ENCODE results near the gene TMEM130. TPM values are rescaled to one million over a fixed set of nuclear protein-coding genes. Genes with fewer than 3 reads are reported as not detected.

The TMEM130 gene
- total and polyA plus RNA-seq, 10 of the 15 experiments (the other 5 are each of a cell fraction or from before 2014, with no cell fraction given), result 0.04 to 0.15 (median 0.11) TPM; not detected in 7

DNA sequence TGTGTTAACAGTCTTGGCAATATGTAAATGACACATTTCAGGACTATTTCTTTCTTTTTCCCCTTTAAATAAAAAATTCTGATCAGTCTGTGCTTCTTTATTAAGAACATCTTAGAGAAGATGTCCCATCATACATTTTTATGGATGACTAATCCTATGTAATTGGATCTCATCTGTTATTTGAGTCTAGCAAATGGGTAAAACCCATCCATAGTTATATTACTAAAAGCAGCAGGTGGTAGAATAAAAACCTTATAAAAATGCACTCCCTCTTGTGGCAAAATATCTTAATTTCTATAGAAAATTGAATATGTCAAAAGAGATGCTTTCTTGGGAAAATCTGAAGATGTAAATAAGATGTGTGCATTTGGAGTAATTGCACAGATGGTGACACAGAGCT lies 43.8 kb upstream of the TMEM130 start (continued):
- TF ChIP-seq, protein P1, sequence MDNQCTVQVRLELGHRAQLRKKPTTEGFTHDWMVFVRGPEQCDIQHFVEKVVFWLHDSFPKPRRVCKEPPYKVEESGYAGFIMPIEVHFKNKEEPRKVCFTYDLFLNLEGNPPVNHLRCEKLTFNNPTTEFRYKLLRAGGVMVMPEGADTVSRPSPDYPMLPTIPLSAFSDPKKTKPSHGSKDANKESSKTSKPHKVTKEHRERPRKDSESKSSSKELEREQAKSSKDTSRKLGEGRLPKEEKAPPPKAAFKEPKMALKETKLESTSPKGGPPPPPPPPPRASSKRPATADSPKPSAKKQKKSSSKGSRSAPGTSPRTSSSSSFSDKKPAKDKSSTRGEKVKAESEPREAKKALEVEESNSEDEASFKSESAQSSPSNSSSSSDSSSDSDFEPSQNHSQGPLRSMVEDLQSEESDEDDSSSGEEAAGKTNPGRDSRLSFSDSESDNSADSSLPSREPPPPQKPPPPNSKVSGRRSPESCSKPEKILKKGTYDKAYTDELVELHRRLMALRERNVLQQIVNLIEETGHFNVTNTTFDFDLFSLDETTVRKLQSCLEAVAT (IDR thresholded peaks at IDR 0.05), result no peak
- TF ChIP-seq TCF12 (IDR thresholded peaks at IDR 0.05; ENCODE audit: low read depth, low read length) (no peak), SIN3A (IDR thresholded peaks at IDR 0.05; ENCODE audit: low read depth, low read length) (no peak)

DNA sequence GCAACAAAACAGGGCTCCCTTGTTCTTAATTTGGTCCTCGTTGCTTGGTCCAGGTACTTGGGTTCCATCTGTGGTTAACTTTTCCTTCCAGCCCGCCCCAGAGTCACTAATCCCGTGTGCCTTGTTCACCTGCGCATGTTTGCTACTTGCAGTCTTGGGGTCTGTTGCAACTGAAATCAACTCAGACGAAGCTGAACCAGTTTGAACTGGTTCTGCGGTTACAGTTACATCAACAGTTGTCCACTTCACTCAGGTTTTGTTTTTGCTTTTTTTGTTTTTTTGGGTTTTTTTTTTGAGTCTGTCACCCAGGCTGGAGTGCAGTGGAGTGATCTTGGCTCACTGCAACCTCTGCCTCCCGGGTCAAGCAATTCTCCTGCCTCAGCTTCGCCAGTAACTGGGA lies 43.2 kb upstream of the TMEM130 start:
- no peaks in the 10 kb centered on the region for H3K27me3 ChIP-seq (replicated peaks in 1 of 2; ENCODE audit: control insufficient read depth in 2 of 2, insufficient read depth in 2 of 2, low read length in 1 of 2)
- FAIRE-seq (no peak), DNase-seq (ENCODE audit: low read depth, low spot score) (no peak), ATAC-seq (no peak)
- H3K79me2 ChIP-seq (ENCODE audit: control insufficient read depth, insufficient read depth, low read length), result no peaks in the 10 kb centered on the region
- H3K9me3 ChIP-seq (replicated peaks; ENCODE audit: control insufficient read depth, insufficient read depth, low read length), result no peaks in the 10 kb centered on the region
- no peaks in the 10 kb centered on the region for H3K4me1 ChIP-seq (ENCODE audit: control insufficient read depth, insufficient read depth, low read length)
- no peaks in the 10 kb centered on the region for H4K20me1 ChIP-seq (ENCODE audit: control insufficient read depth, insufficient read depth)
- ChIA-PET SMC1A (ENCODE audit: uncharacterized antibody, unreplicated experiment) (interaction anchor here (0.7 kb wide), 1 partner anchor 60 kb away, joined by 3 read pairs; no protein-coding TSS in a partner anchor), CTCF (no interaction called here), RAD21 (ENCODE audit: unreplicated experiment) (no interaction called here), POLR2A (no interaction called here)
- in situ Hi-C loops (cut with MboI) (no loop called here), intact Hi-C loops (cut with micrococcal nuclease; ENCODE audit: unreplicated experiment) (no loop called here)
- no peak overlapping the region for H3K27ac ChIP-seq (ENCODE audit: control insufficient read depth, insufficient read depth)
- H3K4me2 ChIP-seq (ENCODE audit: control insufficient read depth, insufficient read depth), result no peak overlapping the region
- H2AFZ ChIP-seq (ENCODE audit: control insufficient read depth, low read depth, low read length), result no peak overlapping the region
- peaks cover 17 to 28% of the 10 kb centered on the region in 2 experiments for H3K36me3 ChIP-seq (ENCODE audit: control insufficient read depth in 2 of 2, insufficient read depth in 2 of 2, low read length in 1 of 2)
- no peak overlapping the region for H3K4me3 ChIP-seq
- 92% methylated on average over 8 of the region's 8 CpGs for WGBS (ENCODE audit: insufficient coverage, insufficient replicate concordance, low lambda C conversion rate, missing lambda C conversion rate)
- no peak overlapping the region for H3K9ac ChIP-seq (ENCODE audit: control insufficient read depth, insufficient read depth, low read length)
- BruUV-seq (replicated peaks), result no TSS peak
- TF ChIP-seq, protein P2, sequence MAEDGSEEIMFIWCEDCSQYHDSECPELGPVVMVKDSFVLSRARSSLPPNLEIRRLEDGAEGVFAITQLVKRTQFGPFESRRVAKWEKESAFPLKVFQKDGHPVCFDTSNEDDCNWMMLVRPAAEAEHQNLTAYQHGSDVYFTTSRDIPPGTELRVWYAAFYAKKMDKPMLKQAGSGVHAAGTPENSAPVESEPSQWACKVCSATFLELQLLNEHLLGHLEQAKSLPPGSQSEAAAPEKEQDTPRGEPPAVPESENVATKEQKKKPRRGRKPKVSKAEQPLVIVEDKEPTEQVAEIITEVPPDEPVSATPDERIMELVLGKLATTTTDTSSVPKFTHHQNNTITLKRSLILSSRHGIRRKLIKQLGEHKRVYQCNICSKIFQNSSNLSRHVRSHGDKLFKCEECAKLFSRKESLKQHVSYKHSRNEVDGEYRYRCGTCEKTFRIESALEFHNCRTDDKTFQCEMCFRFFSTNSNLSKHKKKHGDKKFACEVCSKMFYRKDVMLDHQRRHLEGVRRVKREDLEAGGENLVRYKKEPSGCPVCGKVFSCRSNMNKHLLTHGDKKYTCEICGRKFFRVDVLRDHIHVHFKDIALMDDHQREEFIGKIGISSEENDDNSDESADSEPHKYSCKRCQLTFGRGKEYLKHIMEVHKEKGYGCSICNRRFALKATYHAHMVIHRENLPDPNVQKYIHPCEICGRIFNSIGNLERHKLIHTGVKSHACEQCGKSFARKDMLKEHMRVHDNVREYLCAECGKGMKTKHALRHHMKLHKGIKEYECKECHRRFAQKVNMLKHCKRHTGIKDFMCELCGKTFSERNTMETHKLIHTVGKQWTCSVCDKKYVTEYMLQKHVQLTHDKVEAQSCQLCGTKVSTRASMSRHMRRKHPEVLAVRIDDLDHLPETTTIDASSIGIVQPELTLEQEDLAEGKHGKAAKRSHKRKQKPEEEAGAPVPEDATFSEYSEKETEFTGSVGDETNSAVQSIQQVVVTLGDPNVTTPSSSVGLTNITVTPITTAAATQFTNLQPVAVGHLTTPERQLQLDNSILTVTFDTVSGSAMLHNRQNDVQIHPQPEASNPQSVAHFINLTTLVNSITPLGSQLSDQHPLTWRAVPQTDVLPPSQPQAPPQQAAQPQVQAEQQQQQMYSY (CRISPR knock-in tag; IDR thresholded peaks at IDR 0.05), result no peak
- TF ChIP-seq RELA (IDR thresholded peaks at IDR 0.05; ENCODE audit: borderline replicate concordance, partially characterized antibody), result no peak
- no peak for TF ChIP-seq CREB1 (IDR thresholded peaks at IDR 0.05; ENCODE audit: low read depth)
- TF ChIP-seq TARDBP (IDR thresholded peaks at IDR 0.05; ENCODE audit: borderline replicate concordance), result no peak
- TF ChIP-seq, protein P3, sequence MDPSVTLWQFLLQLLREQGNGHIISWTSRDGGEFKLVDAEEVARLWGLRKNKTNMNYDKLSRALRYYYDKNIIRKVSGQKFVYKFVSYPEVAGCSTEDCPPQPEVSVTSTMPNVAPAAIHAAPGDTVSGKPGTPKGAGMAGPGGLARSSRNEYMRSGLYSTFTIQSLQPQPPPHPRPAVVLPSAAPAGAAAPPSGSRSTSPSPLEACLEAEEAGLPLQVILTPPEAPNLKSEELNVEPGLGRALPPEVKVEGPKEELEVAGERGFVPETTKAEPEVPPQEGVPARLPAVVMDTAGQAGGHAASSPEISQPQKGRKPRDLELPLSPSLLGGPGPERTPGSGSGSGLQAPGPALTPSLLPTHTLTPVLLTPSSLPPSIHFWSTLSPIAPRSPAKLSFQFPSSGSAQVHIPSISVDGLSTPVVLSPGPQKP (IDR thresholded peaks at IDR 0.05; ENCODE audit: low read depth, low read length), result no peak
- TF ChIP-seq, protein P4, sequence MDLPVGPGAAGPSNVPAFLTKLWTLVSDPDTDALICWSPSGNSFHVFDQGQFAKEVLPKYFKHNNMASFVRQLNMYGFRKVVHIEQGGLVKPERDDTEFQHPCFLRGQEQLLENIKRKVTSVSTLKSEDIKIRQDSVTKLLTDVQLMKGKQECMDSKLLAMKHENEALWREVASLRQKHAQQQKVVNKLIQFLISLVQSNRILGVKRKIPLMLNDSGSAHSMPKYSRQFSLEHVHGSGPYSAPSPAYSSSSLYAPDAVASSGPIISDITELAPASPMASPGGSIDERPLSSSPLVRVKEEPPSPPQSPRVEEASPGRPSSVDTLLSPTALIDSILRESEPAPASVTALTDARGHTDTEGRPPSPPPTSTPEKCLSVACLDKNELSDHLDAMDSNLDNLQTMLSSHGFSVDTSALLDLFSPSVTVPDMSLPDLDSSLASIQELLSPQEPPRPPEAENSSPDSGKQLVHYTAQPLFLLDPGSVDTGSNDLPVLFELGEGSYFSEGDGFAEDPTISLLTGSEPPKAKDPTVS (IDR thresholded peaks at IDR 0.05; ENCODE audit: low read depth, low read length), result no peak
- no peak for TF ChIP-seq WRNIP1 (IDR thresholded peaks at IDR 0.05; ENCODE audit: borderline replicate concordance, low read depth, low read length)
- TF ChIP-seq, protein P5, sequence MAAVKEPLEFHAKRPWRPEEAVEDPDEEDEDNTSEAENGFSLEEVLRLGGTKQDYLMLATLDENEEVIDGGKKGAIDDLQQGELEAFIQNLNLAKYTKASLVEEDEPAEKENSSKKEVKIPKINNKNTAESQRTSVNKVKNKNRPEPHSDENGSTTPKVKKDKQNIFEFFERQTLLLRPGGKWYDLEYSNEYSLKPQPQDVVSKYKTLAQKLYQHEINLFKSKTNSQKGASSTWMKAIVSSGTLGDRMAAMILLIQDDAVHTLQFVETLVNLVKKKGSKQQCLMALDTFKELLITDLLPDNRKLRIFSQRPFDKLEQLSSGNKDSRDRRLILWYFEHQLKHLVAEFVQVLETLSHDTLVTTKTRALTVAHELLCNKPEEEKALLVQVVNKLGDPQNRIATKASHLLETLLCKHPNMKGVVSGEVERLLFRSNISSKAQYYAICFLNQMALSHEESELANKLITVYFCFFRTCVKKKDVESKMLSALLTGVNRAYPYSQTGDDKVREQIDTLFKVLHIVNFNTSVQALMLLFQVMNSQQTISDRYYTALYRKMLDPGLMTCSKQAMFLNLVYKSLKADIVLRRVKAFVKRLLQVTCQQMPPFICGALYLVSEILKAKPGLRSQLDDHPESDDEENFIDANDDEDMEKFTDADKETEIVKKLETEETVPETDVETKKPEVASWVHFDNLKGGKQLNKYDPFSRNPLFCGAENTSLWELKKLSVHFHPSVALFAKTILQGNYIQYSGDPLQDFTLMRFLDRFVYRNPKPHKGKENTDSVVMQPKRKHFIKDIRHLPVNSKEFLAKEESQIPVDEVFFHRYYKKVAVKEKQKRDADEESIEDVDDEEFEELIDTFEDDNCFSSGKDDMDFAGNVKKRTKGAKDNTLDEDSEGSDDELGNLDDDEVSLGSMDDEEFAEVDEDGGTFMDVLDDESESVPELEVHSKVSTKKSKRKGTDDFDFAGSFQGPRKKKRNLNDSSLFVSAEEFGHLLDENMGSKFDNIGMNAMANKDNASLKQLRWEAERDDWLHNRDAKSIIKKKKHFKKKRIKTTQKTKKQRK (IDR thresholded peaks at IDR 0.05; ENCODE audit: low read depth, low read length), result no peak
- no peak for TF ChIP-seq POLR2A (IDR thresholded peaks at IDR 0.05; ENCODE audit: low read depth, low read length)

Data from GM12878 (cell line).